GM21576 (cell line): ENCODE data around the gene KRTAP12-4.
"Not testable (repeated sequence)": the region's sequence is repeated elsewhere in the genome, so short reads cannot be mapped to it uniquely, and the experiment has no call there.

Source experiments
- ATAC-seq: cut with Tn5 transposase; IDR thresholded peaks from one replicate; pipeline ENCODE4 v1.9.1; 2021; ENCODE audit warnings: mild to moderate bottlenecking, moderate library complexity; ENCODE audit not compliant: unreplicated experiment

KRTAP12-4 gene

DNA sequence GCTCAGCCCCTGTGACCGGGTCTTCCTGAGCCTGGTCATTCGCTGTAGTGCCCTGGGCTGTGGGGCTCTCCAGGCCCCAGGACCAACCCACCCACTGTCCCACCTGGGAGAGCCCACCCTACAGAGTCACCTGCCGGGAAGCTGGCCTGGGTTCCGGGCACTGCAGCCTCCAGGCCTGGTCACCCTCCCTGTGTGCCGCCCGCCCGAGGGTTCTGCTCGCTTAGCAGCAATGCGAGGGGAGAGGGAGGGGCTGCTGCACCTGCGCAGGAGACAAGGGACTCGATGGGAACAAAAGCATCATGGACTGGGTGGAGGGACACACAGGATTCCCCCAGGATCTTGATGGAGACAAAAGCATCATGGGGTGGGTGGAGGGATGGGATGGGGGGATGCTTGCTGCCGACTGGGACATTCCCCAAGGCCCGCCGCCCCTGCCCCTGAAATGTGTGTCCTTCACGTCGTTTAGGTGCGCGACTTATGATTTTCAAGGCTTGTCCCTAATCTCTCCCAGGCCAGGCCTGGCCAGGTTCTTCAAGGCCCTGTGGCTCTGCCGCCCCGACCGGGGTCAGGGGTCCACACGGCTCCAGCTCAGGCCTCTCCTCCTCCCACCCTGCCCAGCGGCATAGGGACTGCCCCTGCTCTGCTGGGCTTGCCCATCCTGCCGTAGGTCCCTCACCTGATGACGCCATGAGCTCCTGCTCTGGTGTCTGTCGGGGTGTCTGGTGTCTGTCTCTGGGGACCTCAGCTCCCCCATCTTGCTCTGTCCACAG lies 40.9 kb downstream of the KRTAP12-4 start:
- no peak for ATAC-seq

DNA sequence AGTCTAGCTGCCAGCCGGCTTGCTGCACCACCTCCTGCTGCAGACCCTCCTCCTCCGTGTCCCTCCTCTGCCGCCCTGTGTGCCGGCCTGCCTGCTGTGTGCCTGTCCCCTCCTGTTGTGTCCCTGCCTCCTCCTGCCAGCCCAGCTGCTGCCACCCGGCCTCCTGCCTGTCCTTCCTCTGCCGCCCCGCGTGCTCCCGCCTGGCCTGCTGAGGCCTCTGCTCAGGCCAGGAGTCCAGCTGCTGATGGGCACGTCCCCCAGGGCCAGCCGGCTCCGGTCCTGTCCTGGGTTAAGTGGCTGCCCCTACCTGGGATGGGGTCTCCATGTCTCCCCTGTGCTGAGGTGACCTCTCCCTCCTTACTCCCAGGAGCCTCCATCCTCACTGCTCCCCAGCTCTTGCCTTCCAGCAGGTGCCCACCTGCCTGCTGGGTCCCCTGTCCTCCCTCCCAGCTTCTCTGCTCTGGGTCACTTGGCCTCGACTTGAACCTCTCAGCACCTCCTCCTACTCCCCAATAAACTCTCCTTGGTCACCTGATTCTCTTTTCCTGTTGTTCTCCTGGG lies 41.7 kb downstream of the KRTAP12-4 start:
- no peak for ATAC-seq

DNA sequence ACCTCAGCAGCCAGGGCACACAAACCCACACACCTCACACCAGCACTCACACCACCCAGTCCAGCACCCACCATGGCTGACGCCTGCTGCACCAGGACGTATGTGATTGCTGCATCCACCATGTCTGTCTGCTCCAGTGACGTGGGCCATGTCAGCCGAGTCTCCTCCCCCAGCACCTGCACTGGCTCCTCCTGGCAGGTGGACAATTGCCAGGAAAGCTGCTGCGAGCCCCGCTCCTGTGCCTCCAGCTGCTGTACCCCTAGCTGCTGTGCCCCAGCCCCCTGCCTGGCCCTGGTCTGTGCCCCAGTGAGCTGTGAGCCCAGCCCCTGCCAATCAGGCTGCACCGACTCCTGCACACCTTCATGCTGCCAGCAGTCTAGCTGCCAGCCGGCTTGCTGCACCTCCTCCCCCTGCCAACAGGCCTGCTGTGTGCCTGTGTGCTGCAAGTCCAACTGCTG lies 42.4 kb downstream of the KRTAP12-4 start, which contains the start of gene KRTAP10-8:
KRTAP10-8 (plus strand) TSS at position 51 of the 458 bp plus-strand sequence; CDS start at position 73, 22 bp downstream.
- ATAC-seq, result no peak

DNA sequence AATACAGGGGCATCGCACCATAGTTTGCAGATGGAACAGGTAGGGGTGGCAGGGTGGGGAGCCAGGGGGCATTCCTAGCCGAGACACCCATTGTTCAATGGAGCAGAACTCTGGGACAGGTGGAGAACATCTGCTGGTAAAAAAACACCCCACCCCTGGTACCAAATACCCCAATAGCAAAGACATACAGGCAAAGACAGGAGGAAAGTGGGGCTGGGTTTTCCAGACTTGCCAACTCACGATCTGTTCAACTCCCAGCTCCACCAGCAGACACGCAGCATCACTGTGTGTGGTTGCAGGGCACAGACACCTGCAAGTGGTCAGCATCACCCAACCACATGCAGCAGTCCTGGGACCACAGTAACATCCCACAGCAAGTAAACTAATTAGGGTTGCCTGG lies 42.9 kb downstream of the KRTAP12-4 start:
- no peak for ATAC-seq

DNA sequence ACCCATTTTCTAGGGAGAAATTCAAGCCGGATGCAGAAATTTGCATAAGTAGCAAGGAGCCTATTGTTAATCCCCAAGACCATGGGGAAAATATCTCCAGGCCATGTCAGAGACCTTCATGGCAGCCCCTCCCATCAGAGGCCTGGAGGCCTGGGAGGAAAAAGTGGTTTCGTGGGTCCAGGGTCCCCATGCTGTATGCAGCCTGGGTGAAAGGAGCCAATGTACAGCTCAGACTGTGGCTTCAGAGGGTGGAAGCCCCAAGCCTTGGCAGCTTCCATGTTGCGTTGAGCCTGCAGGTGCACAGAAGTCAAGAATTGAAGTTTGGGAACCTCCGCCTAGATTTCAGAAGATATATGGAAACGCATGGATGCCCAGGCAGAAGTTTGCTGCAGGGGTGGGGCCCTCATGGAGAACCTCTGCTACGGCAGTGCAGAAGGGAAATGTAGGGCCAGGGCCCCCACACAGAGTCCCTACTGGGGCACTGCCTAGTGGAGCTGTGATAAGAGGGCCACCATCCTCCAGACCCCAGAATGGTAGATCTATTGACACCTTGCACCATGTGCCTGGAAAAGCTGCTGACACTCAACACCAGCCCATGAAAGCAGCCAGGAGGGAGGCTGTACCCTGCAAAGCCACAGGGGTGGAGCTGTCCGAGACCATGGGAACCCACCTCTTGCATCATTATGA lies 44.2 kb downstream of the KRTAP12-4 start:
- ATAC-seq, result not testable (repeated sequence)

DNA sequence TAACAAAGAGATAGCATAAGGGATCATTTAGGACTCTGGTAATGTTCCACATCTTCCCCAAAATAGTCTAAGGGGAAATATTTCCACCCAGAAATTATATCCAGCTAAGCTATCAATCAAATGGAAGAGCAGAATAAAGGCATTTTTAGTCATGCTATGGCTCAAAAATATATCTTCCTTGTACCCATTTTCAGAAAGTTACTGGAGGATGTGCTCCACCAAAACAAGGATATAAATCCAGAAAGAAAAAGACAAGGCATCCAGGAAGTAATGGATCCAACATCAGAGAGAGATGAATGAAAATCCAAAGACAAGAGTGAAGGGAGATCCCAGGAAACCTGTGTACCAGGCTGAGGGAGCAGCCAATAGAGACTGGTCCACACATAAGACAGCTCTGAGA lies 45.3 kb downstream of the KRTAP12-4 start:
- ATAC-seq, result no peak

DNA sequence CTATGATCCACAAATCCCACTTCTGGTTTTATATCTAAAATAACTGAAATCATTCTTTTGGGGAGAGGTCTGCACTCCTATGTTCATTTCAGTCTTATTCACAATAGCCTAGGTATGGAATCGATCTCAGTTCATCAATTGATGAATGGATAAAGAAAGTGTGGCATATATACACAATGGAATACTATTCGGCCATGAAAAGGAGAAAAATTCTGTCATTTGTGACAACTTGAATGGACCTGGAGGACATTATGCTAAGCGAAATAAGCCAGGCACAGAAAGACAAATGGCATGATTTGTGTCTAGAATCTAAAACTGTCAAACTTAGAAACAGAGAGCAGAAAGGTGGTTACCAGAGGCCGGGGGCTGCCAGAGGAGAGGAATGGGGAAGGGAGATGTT lies 48.0 kb downstream of the KRTAP12-4 start:
- no peak for ATAC-seq
